Vagina (tissue), 2 donors: Measurements from ENCODE around the gene GLIPR2.

Experiments
- CTCF ChIP-seq, 3 experiments: fragments of 450-650 bp in 2 of 3; fragments of 200-600 bp in 1 of 3; sonication (generic) in 1 of 3; IDR thresholded peaks; one replicate each; pipeline ENCODE4 v1.5.1; 2017 to 2019; ENCODE audit warnings: antibody characterized with exemption in 3 of 3, mild to moderate bottlenecking in 2 of 3, moderate library complexity in 2 of 3
- POLR2A ChIP-seq, 2 donors: fragments of 450-650 bp; IDR thresholded peaks; one replicate each; pipeline ENCODE4 v1.6.1; 2017; ENCODE audit warnings: antibody characterized with exemption in 2 of 2, mild to moderate bottlenecking in 2 of 2, moderate library complexity in 2 of 2

GRCh38 chr9:36116593-36116992 lies 19.9 kb upstream of the GLIPR2 start:
- TF ChIP-seq CTCF (IDR thresholded peaks at IDR 0.05) = no peak
- no peak for TF ChIP-seq POLR2A (IDR thresholded peaks at IDR 0.05)
